Keratinocyte (primary cell): ENCODE data around the gene ADAMTS10. TPM values are rescaled to one million over a fixed set of nuclear protein-coding genes. Genes with fewer than 3 reads are reported as not detected.

ENCODE experiments used
- DNase-seq: peaks from one replicate; pipeline ENCODE4 v3.0.0-alpha.2; 2011; ENCODE audit warnings: low read depth, missing footprints, low spot score
- FAIRE-seq: peaks from 2 replicates; lab custom pipeline; 2011; peaks lifted over from hg19 to GRCh38; lab: Jason Lieb, UNC
- H2AFZ ChIP-seq: 2 replicates; pipeline ENCODE4 v1.6.0; 2012; ENCODE audit warnings: low read length, control low read depth, inconsistent platforms; ENCODE audit not compliant: control insufficient read depth
- H3K27ac ChIP-seq: 2 replicates; pipeline ENCODE4 v1.5.1; 2011; ENCODE audit warnings: low read length; ENCODE audit not compliant: control insufficient read depth, insufficient read depth
- H3K27me3 ChIP-seq: 3 replicates; pipeline ENCODE4 v1.6.0; 2011; ENCODE audit warnings: low read length; ENCODE audit not compliant: control insufficient read depth, insufficient read depth; ENCODE audit errors: extremely low read depth
- H3K36me3 ChIP-seq, 2 experiments: 2 replicates in 1 of 2; 3 replicates in 1 of 2; pipeline ENCODE4 v1.5.1; 2011; ENCODE audit warnings: low read length in 2 of 2, mild to moderate bottlenecking in 1 of 2; ENCODE audit not compliant: control insufficient read depth in 2 of 2, insufficient read depth in 2 of 2; ENCODE audit errors: extremely low read depth in 1 of 2
- H3K4me1 ChIP-seq: 3 replicates; pipeline ENCODE4 v1.5.1; 2011; ENCODE audit warnings: low read length; ENCODE audit not compliant: control insufficient read depth, insufficient read depth; ENCODE audit errors: extremely low read depth
- H3K4me2 ChIP-seq: 3 replicates; pipeline ENCODE4 v1.6.0; 2011; ENCODE audit warnings: low read depth, low read length; ENCODE audit not compliant: control insufficient read depth, insufficient read depth; ENCODE audit errors: extremely low read depth
- H3K4me3 ChIP-seq, 3 experiments: fragments of 200-600 bp in 1 of 3; sonication (generic) in 1 of 3; 2 replicates in 2 of 3; 3 replicates in 1 of 3; pipeline ENCODE4 v1.5.1; 2011 to 2016; ENCODE audit warnings: low read length in 3 of 3, mild to moderate bottlenecking in 3 of 3, control low read depth in 2 of 3, inconsistent platforms in 1 of 3, low read depth in 1 of 3, mixed read lengths in 1 of 3, mixed run types in 1 of 3, moderate library complexity in 1 of 3; ENCODE audit not compliant: control insufficient read depth in 2 of 3, insufficient read depth in 2 of 3; ENCODE audit errors: extremely low read depth in 1 of 3
- H3K79me2 ChIP-seq: 2 replicates; pipeline ENCODE4 v1.6.0; 2012; ENCODE audit warnings: low read length; ENCODE audit not compliant: control insufficient read depth, insufficient read depth
- H3K9ac ChIP-seq: 3 replicates; pipeline ENCODE4 v1.6.0; 2011; ENCODE audit warnings: low read length; ENCODE audit not compliant: control insufficient read depth, insufficient read depth; ENCODE audit errors: extremely low read depth
- H3K9me1 ChIP-seq: 3 replicates; pipeline ENCODE4 v1.6.0; 2011; ENCODE audit warnings: low read length; ENCODE audit not compliant: control insufficient read depth, insufficient read depth; ENCODE audit errors: extremely low read depth
- H3K9me3 ChIP-seq: 2 replicates; pipeline ENCODE4 v1.5.1; 2012; ENCODE audit warnings: low read depth, low read length; ENCODE audit not compliant: control insufficient read depth
- H4K20me1 ChIP-seq: 3 replicates; pipeline ENCODE4 v1.6.0; 2011; ENCODE audit warnings: low read length; ENCODE audit not compliant: control insufficient read depth, insufficient read depth; ENCODE audit errors: extremely low read depth
- EZH2 ChIP-seq: IDR thresholded peaks from one replicate; pipeline ENCODE4 v1.6.1; 2012; ENCODE audit warnings: inconsistent platforms, mild to moderate bottlenecking, low read length, moderate library complexity
- dilution Hi-C: fragments of 300-500 bp; cut with MboI; formaldehyde crosslinking; loops from one replicate; pipeline ENCODE4 v1.7.0; 2020; ENCODE audit warnings: low sequenced_read_pairs; ENCODE audit not compliant: extremely low pct_ligation_motif_present
- polyA plus RNA-seq, 5 experiments: library from polyadenylated mRNA; depleted of rRNA in 3 of 5; stranded (reverse) in 3 of 5; stranded (forward) in 1 of 5; unstranded in 1 of 5; fragments of >200 nt; gene quantifications; 1 replicate in 1 of 5; 2 replicates in 3 of 5; 3 replicates in 1 of 5; pipeline versions ENCODE4 v1.2.1 to v1.2.3, GENCODE V29; 2011 to 2012; ENCODE audit warnings: missing spikeins in 2 of 5, low read depth in 1 of 5, low replicate concordance in 1 of 5
- TF ChIP-seq, protein P1 (sequence below), 3 experiments: IDR thresholded peaks in 1 of 3; conservative IDR thresholded peaks in 1 of 3; optimal IDR thresholded peaks in 1 of 3; 2 replicates in 2 of 3; 3 replicates in 1 of 3; pipeline versions ENCODE3 to v1.5.1; 2011; ENCODE audit warnings: low read length in 3 of 3, mild to moderate bottlenecking in 3 of 3, moderate library complexity in 2 of 3, control low read depth in 1 of 3, inconsistent platforms in 1 of 3; ENCODE audit not compliant: insufficient read depth in 2 of 3; ENCODE audit errors: extremely low read depth in 1 of 3

ADAMTS10 gene
- polyA plus RNA-seq, 1 donor (not counting 4 experiments of a cell fraction or from before 2014, with no cell fraction given), result not detected

DNA sequence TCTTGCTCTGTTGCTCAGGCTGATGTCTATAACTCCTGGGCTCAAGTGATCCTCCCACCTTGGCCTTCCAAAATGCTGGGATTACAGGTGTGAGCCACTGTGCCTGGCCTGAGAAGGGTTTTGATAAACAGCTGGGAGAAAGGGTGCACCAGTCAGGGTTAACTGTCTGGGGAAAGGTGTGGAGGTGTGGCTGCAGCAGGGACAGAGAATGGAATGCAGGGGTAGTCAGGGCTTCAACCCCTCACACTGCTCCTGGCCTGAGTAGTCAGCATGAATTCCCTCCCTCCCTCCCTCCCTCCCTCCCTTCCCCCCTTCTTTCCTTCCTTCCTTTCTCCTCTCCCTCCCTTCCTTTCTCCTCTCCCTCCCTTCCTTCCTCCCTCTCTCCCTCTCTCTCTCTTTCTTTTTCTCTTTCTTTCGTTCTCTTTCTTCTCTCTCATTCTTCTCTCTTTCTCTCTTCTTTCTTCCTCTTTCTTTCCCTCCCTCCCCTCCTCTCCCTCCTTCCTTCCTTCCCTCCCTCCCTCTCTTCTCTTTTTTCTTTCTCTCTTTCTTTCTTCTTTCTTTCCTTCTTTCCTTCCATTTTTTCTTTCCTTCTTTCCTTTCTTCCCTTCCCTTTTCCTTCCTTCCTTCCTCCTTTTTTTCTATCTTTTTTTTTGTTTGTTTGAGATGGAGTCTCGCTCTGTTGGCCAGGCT, 49.3 kb downstream of the ADAMTS10 start:
- dilution Hi-C loops, result no loop called here
- Histone ChIP-seq H3K9me3 (no peaks in the 10 kb centered on the region), H2AFZ (no peak overlapping the region), H3K4me2 (no peak overlapping the region), H3K27me3 (no peaks in the 10 kb centered on the region), H4K20me1 (no peaks in the 10 kb centered on the region), H3K9ac (no peak overlapping the region), H3K4me3 (no peak overlapping the region), H3K4me1 (no peaks in the 10 kb centered on the region), H3K36me3 (no peaks in the 10 kb centered on the region), H3K79me2 (no peaks in the 10 kb centered on the region), H3K9me1 (no peaks in the 10 kb centered on the region), H3K27ac (no peak overlapping the region)
- TF ChIP-seq EZH2, result no peak
- TF ChIP-seq, protein P1, sequence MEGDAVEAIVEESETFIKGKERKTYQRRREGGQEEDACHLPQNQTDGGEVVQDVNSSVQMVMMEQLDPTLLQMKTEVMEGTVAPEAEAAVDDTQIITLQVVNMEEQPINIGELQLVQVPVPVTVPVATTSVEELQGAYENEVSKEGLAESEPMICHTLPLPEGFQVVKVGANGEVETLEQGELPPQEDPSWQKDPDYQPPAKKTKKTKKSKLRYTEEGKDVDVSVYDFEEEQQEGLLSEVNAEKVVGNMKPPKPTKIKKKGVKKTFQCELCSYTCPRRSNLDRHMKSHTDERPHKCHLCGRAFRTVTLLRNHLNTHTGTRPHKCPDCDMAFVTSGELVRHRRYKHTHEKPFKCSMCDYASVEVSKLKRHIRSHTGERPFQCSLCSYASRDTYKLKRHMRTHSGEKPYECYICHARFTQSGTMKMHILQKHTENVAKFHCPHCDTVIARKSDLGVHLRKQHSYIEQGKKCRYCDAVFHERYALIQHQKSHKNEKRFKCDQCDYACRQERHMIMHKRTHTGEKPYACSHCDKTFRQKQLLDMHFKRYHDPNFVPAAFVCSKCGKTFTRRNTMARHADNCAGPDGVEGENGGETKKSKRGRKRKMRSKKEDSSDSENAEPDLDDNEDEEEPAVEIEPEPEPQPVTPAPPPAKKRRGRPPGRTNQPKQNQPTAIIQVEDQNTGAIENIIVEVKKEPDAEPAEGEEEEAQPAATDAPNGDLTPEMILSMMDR (optimal IDR thresholded peaks at IDR 0.05 in 1 of 3, IDR thresholded peaks at IDR 0.05 in 1 of 3, conservative IDR thresholded peaks at IDR 0.05 in 1 of 3; ENCODE audit: extremely low read depth in 1 of 3, insufficient read depth in 2 of 3, low read length in 3 of 3), result no peak
- no peak for DNase-seq
- no peak for FAIRE-seq

GRCh38 chr19:8558325-8558724, 52.2 kb downstream of the ADAMTS10 start:
- Histone ChIP-seq H3K4me3 (no peak overlapping the region), H3K4me1 (no peaks in the 10 kb centered on the region), H4K20me1 (no peaks in the 10 kb centered on the region), H3K27ac (no peak overlapping the region), H3K4me2 (no peak overlapping the region), H3K27me3 (no peaks in the 10 kb centered on the region), H3K9me1 (no peaks in the 10 kb centered on the region), H3K79me2 (no peaks in the 10 kb centered on the region), H3K9me3 (no peaks in the 10 kb centered on the region), H3K36me3 (no peaks in the 10 kb centered on the region), H2AFZ (no peak overlapping the region), H3K9ac (no peak overlapping the region)
- FAIRE-seq (no peak), DNase-seq (no peak)
- TF ChIP-seq, protein P1 (optimal IDR thresholded peaks at IDR 0.05 in 1 of 3, IDR thresholded peaks at IDR 0.05 in 1 of 3, conservative IDR thresholded peaks at IDR 0.05 in 1 of 3; ENCODE audit: extremely low read depth in 1 of 3, insufficient read depth in 2 of 3, low read length in 3 of 3), result no peak
- TF ChIP-seq EZH2, result no peak
- dilution Hi-C loops, result no loop called here
